Astrocyte of the cerebellum (primary cell): Measurements from ENCODE around the gene OSBPL9.
A peak's percentile ranks its signal among the peaks of the same experiment; 100 is the strongest.
"Not testable (repeated sequence)": the region's sequence is repeated elsewhere in the genome, so short reads cannot be mapped to it uniquely, and the experiment has no call there.

Experiments
- DNase-seq: peaks from one replicate; pipeline ENCODE4 v3.0.0-alpha.2; 2011; ENCODE audit warnings: low read depth
- H3K4me3 ChIP-seq: 2 replicates; pipeline ENCODE4 v1.5.1; 2011; ENCODE audit warnings: mild to moderate bottlenecking, low read depth, low read length, moderate library complexity
- in situ Hi-C: cut with HindIII; loops from 2 replicates; pipeline ENCODE4 v1.10.0; 2017; ENCODE audit warnings: low sequenced_read_pairs
- TF ChIP-seq, protein P1 (sequence below): IDR thresholded peaks from 2 replicates; pipeline ENCODE4 v1.5.1; 2012; ENCODE audit warnings: low read length, low read depth, moderate library complexity, mild to moderate bottlenecking; ENCODE audit errors: missing control alignments

OSBPL9 gene

DNA sequence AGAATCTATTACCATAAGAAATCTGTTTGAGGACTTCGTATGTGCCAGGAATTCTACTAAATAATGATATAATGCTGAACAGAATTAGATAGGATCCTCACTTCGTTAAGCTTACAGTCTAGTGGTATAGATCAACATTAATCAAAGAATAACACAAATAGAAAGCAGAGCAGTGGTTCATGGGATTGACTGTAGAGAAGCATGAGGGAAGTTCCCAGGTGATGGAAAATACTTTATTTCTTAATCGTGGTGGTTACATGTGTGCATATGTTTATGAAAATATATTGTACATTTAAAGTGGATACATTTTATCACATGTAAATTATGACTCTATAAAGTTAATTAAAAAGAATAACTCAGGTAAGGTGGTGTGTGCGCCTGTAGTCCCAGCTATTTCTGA lies 110.5 kb downstream of the OSBPL9 start:
- TF ChIP-seq, protein P1, sequence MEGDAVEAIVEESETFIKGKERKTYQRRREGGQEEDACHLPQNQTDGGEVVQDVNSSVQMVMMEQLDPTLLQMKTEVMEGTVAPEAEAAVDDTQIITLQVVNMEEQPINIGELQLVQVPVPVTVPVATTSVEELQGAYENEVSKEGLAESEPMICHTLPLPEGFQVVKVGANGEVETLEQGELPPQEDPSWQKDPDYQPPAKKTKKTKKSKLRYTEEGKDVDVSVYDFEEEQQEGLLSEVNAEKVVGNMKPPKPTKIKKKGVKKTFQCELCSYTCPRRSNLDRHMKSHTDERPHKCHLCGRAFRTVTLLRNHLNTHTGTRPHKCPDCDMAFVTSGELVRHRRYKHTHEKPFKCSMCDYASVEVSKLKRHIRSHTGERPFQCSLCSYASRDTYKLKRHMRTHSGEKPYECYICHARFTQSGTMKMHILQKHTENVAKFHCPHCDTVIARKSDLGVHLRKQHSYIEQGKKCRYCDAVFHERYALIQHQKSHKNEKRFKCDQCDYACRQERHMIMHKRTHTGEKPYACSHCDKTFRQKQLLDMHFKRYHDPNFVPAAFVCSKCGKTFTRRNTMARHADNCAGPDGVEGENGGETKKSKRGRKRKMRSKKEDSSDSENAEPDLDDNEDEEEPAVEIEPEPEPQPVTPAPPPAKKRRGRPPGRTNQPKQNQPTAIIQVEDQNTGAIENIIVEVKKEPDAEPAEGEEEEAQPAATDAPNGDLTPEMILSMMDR = no peak
- H3K4me3 ChIP-seq = no peak overlapping the region
- DNase-seq = no peak
- in situ Hi-C loops = no loop called here

DNA sequence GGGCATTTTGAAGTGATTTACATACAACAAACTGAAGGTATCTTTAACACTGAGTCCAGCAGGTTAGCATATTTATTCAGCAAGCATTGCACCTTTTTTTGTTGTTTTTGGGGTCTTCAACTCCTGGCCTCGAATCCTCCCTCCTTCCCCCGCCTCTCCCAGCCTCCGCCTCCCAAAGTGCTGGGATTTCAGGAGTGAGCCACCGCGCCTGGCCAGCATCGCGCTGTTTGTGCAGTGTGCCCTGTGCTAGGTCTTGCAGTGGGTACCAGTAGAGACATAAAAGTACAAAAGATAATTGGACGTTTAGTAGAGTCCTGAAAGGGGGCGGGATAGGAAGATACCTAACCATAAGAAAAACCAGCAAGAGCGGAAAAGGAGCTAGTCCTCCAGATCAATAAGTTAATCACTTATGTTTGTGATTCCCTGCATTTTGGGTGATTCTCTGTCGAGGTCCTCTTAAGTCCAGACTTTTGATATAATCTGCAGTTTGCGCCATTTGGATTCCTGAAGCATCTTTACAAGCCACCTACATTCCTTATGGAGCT lies 111.8 kb downstream of the OSBPL9 start:
- TF ChIP-seq, protein P1 = no peak
- in situ Hi-C loops = no loop called here
- H3K4me3 ChIP-seq = peak overlapping the region; percentile 69
- no peak for DNase-seq

DNA sequence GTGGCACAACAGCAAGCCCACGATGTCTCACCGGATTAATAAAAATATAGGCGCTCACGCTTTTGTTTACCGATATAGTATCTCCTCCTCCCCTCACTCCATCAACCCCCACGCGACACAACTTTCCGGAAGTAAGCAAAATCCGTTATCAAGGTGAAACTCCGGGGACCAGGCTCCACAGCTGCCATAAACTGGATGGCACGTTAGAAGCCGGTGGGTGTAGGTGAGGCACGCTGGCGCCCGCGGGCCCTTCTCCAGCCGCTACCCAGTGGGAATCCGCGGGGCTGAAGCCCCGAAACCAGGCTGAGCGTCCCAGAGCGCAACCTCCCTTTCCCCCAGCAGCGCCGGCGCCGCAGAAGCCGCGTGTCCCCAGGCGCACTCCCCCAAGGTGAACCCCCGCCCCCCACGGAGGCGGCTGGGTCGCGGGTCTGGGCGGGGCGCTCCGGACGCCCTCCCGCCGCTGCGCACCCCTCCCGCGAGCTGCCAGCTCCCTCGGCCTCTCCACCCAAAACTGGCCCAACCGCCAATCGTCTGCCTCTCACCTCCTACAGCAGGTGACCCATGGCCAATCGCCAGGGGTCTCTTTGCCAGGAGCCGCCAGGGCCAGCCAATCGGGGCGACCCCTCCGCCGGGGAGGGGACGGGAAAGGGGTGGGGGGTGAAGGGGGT lies 112.4 kb downstream of the OSBPL9 start:
- TF ChIP-seq, protein P1 = no peak
- peak; percentile 34 for DNase-seq
- H3K4me3 ChIP-seq = peak overlapping the region; percentile 69
- in situ Hi-C loops = no loop called here

DNA sequence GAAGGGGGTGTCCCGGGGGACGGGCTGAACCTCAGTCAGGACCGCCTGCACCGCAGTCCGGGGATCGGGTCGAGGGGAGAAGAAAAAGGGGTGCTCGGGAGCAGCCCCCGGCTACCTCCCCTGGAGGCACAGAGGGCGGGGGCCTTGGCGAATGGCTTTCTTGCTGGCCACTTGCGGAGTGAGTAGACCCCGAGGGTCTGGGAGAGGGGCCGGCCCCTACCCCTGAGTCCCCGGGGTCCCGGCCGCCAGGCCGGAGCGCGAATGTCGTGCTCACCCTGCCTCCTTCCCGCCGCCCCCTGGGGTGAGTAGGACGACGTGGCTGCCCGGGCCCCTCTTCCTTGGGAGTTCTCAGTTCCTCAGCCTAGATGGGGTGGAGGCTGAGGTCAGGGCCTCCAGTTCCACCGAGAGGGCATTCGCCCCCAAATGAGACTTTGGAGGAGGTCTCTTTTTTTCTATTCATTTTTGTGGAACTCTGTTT lies 113.0 kb downstream of the OSBPL9 start:
- TF ChIP-seq, protein P1 = no peak
- H3K4me3 ChIP-seq = peak overlapping the region; percentile 69
- in situ Hi-C loops = no loop called here
- no peak for DNase-seq

DNA sequence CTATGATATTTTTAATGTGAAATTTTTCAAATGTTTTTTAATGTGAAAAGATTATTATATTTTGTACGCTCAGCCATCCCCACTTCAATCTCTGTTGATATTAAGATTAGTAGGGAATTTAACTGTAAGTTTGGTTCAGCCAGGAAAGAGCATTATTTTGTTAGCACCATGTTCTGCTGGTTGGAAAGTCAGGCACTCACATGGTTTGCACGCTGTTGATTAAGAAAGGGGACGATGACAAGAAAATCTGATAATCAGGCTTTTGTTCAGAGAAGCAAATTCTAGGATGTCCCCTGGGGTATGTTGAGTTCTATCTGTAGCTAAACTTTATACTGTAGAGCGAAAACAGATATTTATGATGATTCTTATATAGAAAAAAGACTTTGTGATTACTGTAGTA lies 115.1 kb downstream of the OSBPL9 start:
- in situ Hi-C loops = no loop called here
- H3K4me3 ChIP-seq = no peak overlapping the region
- DNase-seq = no peak
- TF ChIP-seq, protein P1 = no peak

DNA sequence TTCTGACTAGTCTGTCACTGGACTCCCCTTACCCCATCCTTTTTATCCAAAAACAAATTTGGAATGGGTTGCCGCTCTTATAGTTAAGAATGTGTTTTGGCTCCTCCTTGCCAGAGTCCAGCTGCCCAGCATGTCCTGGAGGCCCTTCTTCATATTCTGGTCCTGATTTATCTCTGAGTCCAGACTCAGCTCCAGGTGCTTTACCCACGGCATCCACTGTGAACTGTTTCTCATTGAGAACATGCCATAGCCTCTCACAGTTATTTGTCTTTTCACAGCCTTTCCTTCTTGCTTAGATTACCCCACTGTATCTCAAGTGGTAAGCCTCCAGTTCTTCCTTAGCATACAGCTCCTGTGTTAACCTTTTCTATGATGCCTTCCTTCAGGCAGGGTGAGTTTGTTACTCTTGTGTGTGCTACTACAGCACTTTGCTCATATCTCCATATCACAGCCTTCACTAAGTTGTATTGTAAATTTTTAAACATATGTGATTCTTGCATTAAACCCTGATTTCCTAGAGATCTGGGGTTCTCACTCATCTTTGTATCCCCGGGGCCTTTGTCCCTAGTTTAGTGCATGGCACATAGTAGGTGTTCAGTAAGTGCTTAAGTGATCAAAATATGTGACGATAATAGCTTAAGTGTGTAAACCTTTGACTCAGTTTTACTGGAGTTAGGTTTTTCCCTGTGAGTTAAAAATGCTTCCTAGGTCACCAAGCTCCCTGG lies 116.0 kb downstream of the OSBPL9 start:
- TF ChIP-seq, protein P1 = no peak
- no peak for DNase-seq

DNA sequence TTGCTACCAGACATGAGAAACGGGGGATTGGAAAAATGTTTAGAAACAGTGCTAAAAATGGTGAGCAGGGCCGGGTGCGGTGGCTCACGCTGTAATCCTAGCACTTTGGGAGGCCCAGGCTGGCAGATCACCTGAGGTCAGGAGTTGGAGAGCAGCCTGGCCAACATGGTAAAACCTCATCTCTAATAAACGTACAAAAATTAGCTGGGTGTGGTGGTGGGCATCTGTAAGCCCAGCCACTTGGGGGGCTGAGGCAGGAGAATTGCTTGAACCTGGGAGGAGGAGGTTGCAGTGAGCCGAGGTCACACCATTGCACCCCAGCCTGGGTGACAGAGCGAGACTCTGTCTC lies 116.5 kb downstream of the OSBPL9 start:
- H3K4me3 ChIP-seq, DNase-seq, in situ Hi-C loops: not testable (repeated sequence)

More for the DNA sequence above, 116.0 kb downstream of the OSBPL9 start:
- in situ Hi-C loops = no loop called here
- H3K4me3 ChIP-seq = no peak overlapping the region
